Measurements from ENCODE around the gene GPC1.
A peak's percentile ranks its signal among the peaks of the same experiment; 100 is the strongest.

GPC1 gene

DNA sequence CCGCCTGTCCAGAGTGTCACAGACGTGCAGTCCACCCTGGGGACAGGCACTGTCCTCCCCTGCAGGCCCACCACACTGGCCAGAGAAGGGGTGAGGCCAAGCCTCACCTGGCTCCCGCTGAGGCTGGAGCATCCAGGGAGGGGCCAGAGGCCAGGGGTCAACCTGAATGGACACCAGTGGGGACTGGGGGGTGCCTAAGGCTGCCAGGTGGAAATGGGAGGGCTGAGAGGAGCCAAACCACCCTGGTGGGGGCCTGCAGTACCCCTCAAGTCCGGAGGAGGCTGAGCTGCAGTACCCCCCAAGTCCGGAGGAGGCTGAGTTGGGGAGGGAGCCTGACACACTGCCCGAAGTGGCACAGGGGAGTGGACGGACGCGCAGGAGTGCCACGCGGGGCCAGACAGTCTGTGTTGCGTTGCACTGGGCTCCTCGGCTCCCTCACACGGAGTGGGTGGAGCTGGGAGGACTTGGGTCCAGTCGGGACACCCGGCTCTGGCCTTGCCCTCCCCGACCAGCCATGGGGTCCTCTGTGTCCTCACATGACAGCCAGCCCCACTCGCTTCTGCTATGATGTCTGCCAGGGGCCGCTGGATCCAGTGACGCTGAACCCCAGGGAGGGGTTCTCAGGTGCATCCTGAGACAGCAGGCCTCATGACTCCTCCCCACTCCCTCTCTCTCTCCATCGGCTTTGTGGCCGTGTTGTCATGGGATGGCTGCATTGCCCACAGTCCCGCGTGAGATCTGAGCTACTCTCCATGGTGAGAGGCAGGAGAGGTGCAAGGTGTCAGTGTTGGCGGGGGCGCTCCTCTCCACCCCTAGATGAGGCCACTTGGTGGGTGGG lies 22.3 kb upstream of the GPC1 start:
- no peak for DNase-seq

DNA sequence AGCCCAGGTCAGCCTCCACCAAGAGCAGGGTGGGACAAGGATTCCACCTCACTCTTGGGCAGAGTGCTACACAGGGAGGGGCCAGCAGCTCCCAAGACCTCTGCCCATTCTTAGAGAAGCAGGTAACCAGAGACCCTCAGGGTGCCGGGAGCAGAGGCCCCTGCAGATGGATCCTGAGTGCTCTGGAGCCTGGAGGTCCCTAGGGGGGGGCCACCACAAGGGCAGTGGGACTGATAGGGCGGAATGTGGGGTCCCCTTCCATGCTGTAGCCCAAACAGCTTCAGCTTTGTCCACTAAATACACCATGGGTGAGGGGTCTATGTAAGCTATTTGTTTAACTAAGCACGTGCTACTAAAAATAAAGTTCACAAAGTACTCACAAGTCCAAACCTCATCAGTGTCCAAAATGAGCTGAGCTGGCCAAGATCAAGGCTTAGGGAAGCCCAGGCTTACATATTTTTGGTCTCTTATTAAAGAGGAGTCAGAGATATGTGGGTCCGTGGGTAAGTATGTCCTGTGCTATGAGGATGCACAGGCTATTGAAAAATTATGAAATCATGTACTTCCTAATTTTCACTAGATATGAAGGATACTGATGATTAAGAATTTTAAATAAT lies 21.5 kb upstream of the GPC1 start:
- DNase-seq: no peak

DNA sequence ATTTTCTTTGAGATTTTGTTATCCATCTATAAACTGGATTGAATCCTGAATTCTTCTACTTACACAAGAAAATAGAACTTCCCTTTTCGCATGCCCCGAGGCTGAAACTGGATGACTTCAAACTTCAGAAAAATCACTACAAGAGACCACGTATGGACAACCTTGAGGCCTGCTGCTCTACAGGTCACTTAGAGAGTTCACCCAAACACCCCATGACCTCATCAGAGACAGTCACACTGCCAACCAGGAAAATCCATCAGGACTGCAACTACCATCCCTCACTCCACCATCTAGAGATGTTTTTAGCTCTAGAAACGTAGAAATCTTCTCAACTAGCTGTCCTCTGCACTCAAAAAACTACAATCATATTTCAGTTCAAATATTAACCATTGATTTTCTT lies 18.6 kb upstream of the GPC1 start:
- DNase-seq: no peak

DNA sequence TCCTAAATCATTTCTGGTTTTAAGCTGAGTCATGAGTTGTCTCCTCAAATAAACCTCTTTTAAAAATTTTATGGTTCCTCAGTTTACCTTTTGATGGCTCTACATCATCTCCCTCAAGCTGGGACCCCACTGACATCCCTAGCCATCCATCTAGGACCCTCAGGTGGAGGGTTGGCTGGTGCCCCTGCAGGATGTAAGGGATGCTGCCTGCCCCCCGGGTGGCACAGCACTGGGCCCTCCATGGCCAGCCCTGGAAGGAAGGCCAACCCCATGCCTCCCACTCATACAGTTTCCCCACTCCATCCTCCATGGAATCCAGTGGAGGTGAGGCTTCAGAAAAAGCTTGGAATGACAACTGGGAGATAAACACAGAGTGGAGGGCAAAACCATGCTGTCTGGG lies 17.2 kb upstream of the GPC1 start:
- DNase-seq: no peak

DNA sequence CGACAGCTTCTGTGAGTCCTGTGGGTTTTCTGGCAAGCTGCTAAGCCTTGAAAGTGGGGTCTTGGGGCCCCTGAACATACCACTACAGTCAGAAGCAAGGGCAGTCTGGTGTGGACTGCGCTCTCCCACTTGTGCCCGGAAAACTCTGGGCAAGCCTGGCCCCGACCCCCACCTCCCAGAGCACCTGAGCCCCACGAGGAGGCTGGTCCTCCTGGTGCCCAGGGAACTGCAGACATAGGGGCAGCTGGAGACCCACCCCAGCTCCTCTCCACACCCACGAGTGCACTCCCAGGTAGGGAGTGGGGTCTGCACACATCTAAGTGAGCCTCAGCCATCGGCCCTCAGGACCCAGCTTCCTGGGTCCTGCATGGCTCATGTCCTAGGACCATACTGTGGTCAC lies 16.2 kb upstream of the GPC1 start:
- DNase-seq: no peak

DNA sequence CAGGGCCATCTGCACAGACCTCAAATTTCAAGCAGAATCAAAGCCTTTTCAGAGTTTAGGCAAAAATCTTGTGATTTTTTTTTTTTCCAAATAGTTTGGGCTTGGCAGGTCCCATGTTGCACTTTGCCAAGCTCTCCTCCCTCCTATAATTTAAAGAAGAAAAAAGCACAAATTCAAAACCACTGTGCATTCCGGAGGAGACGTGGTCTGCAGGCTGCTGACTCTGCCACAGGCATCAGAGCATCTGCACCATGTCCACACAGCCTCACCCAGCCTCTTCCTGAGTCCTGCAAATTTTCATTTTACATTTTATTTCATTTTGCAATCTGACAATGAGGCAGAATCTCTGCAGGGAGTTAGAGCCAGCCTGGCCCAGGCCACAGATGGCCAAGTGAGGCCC lies 15.7 kb upstream of the GPC1 start:
- DNase-seq: no peak

DNA sequence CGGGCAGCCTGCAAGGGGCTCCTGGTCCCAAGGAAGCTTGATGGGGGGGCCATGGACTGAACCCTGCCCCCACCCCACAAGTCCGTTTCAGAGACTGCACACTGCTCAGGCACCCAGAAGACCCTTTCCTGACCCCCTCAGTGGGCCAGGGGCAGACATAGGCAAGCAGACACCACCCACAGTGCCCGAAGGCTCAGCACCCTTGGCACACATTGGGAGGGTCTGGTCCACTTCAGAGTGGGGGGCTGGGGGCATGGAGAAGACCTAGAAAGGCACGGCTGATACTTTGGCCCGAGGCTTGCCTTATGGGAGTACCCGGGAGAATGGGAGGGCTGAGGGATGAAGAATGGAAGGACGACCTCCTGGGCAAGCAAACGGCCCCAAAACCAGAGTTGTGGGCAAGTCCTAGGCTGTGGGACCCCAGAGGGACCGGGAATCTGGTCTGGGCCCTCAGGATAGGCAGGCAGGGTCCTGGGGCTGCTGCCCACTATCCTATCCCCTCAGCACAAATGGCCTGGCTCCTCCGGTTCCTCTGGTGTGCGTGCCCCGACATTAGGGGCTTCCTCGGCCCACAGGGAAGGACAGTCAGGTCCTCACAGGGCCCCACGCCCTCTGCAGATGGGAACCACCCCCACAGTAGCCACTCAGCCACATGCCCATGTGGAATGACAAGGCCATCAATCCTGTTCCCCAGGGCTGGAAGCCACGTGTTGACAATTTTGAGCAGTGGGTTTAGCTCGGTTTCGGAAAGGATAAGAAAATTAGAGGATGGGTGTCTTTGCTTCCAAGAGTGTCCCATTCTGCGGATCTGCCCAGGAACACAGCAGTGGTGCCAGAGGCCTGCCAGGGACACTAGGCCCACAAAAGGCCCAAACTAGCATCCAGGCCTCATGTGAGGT lies 15.0 kb upstream of the GPC1 start:
- no peak for DNase-seq

DNA sequence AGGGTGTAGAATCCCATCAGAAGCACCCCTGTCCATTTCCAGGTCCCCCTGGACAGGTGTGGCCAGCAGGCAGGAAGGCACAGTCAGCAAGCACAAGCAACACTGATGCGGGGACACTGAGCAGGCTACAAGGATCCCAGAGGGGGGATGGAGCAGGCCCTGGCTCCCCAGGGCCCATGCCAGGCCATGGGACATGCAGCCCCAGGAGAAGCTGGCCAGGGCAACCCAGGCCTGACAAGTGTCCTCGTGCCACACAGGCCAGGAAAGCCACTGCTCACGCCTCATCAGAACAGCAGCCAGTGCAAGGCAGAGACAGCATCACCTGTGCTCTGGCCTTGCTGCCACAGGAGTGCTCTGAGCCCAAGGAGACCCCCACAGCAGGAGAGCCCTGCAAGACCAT lies 14.1 kb upstream of the GPC1 start:
- no peak for DNase-seq

DNA sequence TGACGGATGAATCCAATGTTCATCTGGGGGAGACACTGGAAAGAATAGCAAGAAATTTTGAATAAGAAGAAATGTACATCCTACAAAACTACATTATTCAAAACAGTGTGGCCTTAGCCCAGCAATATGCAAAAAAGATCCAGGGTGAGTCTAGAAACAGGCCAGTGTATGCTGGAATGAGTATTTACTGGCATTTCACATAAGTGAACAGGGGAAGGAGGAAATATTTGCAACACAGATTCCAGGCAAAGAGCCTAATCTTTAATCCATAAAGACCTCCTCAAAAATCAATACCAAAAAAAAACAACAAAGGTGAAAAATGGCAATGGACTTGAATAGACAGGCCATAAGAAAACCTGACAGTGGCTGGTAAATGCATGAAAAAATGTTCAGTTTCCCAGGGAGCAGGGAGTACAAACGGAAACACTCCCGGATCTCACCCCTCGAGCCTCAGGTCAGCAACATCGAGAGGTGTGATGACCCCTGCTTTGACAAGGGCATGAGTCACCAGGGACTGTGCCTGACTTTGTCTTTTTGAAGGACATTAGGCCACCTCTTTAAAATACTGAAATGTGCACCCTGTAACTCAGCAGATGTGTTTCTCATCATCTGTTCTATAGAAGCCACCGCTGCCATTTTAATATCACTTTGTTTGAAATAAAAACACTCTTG lies 12.7 kb upstream of the GPC1 start:
- DNase-seq: no peak

DNA sequence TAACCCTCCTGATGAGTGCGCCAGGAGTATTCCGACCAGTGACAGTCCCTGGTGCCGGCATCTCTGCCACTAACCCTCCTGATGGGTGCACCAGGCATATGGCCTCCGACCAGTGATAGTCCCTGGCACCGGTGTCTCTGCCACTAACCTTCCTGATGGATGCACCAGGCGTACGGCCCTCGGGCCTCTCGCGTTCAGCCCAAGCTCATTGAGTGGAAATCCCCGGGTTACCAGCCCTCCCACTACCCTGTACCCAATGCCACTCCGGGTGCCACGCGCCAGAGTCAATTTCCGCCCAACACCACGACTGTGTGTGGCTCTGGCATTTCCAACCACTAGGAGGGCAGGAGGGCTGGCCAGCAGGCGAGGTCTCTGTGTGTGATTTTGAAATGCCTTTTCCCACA lies 11.7 kb upstream of the GPC1 start:
- DNase-seq: no peak

DNA sequence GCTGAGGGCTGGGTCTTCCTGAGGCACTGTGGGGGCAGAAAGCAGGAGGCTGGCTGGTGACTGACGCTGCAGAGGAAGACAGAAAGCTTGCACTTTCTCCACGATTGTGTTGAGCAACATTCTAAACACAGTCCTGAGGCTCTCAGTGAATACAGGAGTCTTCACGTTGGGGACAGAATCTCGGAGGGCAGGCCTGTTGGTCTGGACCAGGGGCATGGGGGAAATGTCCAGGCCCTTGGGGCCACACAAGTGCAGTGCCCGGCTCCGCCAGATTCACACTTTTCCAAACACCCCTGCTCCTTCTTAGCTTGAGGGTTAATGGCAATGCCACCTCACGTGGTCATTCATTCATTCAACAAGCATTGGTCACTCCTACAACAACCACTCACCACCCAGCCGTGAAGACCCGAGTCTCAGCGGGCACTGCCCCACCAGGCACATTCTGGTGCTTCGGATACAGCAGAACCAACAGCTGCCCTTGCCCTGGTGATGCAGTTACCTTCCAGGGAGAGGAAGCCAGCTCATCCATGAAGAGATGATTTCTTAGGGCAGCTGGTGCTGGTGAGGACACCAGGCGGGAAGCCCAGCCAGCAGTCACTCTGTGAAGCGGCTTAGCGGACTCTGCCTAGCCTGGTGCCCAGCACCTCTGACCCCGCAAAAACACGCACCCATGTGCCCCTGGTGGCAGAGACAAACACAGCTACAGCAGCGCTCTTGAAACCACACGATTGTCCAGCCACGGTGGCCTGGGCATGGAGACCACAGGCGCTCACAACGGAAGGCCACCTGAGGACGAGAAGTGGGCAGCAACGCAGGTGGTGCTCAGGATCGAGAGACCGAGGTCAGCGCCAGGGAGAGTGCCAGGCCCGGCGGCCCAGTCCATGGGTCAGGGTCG lies 10.9 kb upstream of the GPC1 start:
- no peak for DNase-seq

DNA sequence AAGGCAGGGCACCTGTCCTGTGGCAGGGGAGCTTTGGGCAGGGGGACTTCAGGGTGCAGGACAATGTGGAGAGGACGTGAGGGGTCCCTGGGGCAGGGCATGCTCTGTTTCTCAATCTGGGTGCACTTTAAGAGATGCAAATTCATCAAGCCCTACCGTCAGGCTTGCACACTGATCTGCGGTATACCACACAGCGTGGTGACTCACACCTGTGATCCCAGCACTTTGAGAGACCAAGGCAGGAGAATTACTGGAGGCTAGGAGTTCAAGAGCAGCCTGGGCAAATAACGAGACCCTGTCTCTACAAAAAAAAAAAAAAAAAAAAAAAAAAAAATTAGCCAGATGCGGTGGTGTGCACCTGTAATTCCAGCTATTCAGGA lies 10.2 kb upstream of the GPC1 start:
- DNase-seq: no peak

DNA sequence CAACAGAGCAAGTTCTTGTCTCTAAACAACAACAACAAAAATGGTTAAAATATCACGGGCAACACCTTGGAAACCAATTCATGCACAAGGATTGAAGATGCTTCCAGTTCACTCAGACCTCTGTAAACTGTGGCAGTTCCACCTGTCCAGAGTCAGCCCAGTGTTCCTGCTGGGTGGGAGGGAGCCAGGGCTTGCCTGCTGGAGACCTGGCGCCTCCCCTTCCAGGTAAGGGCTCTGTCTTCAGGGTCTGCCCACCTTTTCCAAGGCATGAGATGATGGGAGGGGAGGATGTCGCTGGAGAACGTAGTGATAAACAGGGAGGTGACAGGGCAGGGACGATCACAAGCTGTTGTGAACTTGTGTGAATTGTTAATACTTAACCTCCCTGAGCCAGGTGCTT lies 9.8 kb upstream of the GPC1 start:
- DNase-seq: no peak

DNA sequence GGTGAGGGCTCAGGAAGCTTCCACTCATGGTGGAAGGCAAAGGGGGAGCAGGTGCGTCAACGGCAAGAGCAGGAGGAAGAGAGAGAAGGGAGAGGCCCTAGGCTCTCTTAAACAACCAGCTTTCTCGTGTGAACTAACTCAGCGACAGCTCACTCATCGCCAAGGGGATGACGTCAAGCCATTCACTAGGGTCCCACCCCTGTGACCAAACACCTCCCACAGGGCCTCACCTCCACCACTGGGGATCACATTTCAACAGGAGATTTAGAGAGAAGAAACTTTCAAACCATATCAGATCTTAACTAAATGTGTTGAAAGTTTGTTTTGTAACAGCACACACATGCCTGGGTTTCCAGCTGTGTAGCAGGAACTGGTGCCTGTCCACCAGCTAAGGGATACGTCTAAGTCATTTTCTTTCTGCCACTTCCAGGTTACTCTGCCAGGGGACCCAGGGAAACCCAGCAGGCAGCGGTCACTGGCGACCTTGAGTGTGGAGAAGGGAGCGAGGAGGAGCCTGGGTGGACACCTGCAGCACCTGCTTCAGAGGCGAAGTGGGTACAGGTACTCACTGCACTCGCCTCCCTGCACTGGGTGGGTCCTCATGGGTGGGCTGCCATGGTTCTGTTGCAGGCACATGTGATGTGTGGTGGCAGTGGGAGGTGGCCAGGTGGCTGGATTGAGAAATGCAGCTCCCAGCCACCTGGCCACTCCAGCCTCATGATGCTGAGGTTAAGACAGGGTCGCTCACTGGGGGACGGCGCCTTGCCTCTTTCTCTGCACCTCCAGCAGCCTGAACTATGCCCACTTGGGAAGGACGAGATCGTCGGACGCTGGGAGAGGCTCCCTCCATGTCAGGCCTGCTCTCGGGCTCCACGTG lies 8.4 kb upstream of the GPC1 start:
- DNase-seq: peak in 1 of 2 experiments; percentile 45

DNA sequence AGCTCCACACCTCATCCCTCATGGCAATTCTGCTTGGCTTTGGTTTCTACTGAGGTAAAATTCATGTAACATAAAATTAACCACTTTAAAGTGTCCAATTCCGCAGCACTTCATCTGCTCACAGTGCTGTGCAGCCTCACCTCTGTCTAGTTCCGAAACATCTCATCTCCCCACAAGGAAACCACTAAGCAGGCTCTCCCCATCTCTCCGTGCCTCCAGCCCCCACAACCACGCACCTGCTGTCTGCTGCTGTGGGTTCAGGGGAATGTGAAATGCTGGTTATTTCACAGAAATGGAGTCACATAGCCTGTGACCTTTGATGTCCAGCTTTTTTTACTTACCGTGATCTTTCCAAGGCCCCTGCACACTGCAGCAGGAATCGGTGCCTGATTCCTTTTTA lies 7.7 kb upstream of the GPC1 start:
- peak in 1 of 2 experiments; percentile 36 for DNase-seq

DNA sequence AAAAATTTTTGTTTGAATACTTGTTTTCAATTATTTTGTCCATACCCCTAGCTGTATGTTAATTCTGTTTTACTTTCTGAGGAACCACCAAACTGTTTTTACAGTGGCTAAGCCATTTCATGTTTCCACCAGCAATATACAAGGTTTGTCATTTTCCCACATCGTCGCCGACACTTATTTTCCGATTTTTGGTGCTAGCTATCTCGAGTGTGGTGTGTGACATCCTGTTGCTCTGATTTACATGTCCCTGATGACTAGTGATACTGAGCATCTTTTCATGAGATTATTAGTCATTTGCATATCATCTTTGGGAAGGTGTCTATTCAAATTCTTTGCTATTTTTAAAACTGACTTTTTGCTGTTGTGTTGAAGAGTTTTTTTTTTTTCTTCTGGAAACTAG lies 7.2 kb upstream of the GPC1 start:
- peak; percentile 19 to 41 for DNase-seq

DNA sequence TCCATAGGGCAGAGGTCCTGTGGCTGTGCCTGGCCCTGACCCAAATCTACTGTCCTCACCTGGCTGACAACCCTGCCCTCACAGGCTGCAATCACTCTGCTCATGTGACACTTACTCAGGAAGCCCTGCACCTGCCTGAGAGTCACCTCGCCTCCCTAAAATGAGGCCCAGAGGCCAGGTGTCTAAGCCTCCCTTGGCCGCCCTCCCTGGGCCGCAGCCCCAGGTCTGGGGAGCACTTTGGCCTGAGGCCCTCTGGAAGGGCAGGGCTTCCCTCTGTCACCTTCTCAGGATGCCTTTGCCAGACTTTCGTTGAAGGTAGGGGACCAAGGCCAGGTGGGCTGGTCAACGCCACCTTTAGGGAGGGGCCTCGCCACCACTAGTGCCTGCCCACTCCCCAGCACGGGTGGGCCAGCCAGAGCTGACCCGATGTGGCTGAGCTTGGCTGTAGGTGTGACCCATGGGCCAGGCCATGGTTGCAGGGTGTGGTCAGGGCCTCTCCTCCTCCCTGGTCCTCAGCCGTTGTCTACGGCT lies 6.1 kb upstream of the GPC1 start:
- no peak for DNase-seq

DNA sequence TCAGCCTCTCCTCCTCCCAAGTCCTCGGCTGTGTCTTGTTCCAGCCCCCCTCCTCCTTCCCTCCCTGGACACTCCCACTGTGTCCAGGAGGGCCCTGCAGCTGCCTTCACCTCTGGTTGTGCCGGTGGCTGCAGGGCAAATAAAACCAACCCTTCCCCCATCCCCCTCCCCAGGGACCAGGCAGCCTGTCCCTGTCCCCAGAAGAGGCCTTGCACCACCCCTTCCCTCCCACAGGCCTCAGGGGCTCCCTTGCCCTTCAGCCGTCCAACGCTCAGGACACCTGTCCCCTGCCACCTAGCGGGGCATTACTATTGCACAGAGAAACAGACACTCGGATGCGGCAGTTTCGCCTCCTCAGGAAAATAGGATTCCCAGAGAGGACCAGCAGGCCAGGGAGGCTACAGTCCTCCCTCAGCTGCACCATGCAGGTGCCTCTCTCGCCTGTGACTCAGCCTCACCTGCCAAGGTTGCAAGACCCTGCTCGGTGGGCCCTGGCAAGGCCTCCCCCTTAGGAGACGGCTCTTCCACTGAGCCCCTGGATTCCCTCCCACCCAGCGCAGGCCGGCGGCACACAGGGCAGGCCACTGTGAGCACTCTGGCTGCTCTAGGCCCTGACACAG lies 5.5 kb upstream of the GPC1 start:
- DNase-seq: no peak

DNA sequence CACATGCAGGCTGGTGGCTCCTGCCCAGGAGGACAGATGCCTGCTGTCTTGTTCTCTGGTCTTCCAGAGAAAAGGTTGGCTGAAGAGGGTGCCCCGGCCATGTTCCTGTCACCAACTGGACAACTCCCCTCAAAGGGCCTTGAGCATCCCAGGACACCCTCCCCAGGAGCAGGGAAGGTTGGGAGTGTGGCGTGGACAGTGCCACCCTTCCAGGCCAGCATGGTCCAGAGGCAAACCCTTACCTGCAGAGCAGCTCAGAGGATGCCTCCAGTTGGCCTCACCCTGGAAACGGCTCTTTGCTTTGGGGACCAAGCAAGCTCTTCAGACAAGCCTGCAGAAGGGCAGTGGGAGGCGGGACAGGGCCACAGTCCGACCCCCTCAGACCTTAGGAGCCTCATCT lies 4.9 kb upstream of the GPC1 start:
- DNase-seq: no peak

DNA sequence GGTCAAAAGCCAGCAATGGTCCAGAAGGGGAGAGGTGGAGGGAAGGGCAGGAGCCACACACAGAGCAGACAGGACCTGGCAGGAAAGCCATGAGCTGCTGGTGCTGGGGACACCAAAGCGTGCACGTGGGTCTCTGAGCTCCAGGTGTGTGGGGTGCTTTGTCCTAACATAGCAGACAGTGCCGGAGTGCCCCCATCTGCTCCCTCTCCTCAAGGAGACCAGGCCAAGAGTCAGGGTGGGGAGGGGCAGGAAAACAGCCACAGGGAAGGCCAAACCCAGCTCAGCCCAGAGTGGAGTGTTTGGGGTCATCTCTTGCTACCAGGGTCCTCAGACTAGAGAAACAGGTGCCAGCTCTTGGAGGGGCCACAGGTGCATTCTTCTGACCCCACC lies 4.2 kb upstream of the GPC1 start:
- no peak for DNase-seq

All from activated CD4-positive, alpha-beta T cell treated with anti-CD3 and anti-CD28 coated beads, Interleukin-2, amount 50 U/mL, for 48 hours (primary cell).